DND-41 (cell line): ENCODE results near the gene CKAP4.

Experiments used
- ATAC-seq: fragments of 200-7000 bp; cut with Tn5 transposase; 3 replicates; pipeline ENCODE4 v1.9.1; 2021; ENCODE audit warnings: low read depth; ENCODE audit not compliant: insufficient read depth
- DNase-seq: peaks from one replicate; pipeline ENCODE4 v3.0.0-alpha.2; 2020
- H2AFZ ChIP-seq: 2 replicates; pipeline ENCODE4 v1.6.0; 2012; ENCODE audit warnings: low read depth, low read length
- H3K27ac ChIP-seq: 2 replicates; pipeline ENCODE4 v1.5.1; 2012; ENCODE audit warnings: low read length, inconsistent platforms
- H3K27me3 ChIP-seq: fragments of 200-600 bp; sonication (generic); 2 replicates; pipeline ENCODE4 v1.6.0; 2012; ENCODE audit warnings: low read length, mild to moderate bottlenecking, inconsistent platforms; ENCODE audit not compliant: insufficient read depth, poor library complexity
- H3K36me3 ChIP-seq: 2 replicates; pipeline ENCODE4 v1.5.1; 2012; ENCODE audit warnings: low read length, inconsistent platforms; ENCODE audit not compliant: insufficient read depth
- H3K4me1 ChIP-seq: 2 replicates; pipeline ENCODE4 v1.5.1; 2012; ENCODE audit warnings: mild to moderate bottlenecking, low read length; ENCODE audit not compliant: insufficient read depth
- H3K4me2 ChIP-seq: 2 replicates; pipeline ENCODE4 v1.6.0; 2012; ENCODE audit warnings: mild to moderate bottlenecking, moderate library complexity, low read length, inconsistent platforms; ENCODE audit not compliant: insufficient read depth
- H3K4me3 ChIP-seq, 2 experiments: fragments of 200-600 bp in 1 of 2; shearing (Covaris generic) in 1 of 2; 2 replicates each; pipeline ENCODE4 v1.5.1; 2012 to 2016; ENCODE audit warnings: inconsistent platforms in 2 of 2, low read length in 2 of 2, mild to moderate bottlenecking in 2 of 2, low read depth in 1 of 2, moderate library complexity in 1 of 2
- H3K79me2 ChIP-seq: 2 replicates; pipeline ENCODE4 v1.6.0; 2012; ENCODE audit warnings: low read length, inconsistent platforms; ENCODE audit not compliant: insufficient read depth
- H3K9ac ChIP-seq: 2 replicates; pipeline ENCODE4 v1.6.0; 2012; ENCODE audit warnings: low read depth, mild to moderate bottlenecking, inconsistent platforms, low read length, moderate library complexity
- H3K9me3 ChIP-seq: 2 replicates; pipeline ENCODE4 v1.5.1; 2012; ENCODE audit warnings: low read length, moderate library complexity, mild to moderate bottlenecking, inconsistent platforms; ENCODE audit not compliant: insufficient read depth, severe bottlenecking
- H4K20me1 ChIP-seq: 2 replicates; pipeline ENCODE4 v1.6.0; 2012; ENCODE audit warnings: low read length; ENCODE audit not compliant: insufficient read depth
- CTCF ChIP-seq: IDR thresholded peaks from 2 replicates; pipeline ENCODE4 v1.5.1; 2012; ENCODE audit warnings: borderline replicate concordance, low read length, moderate library complexity, mild to moderate bottlenecking; ENCODE audit not compliant: poor library complexity, severe bottlenecking; ENCODE audit errors: extremely low read depth
- EZH2 ChIP-seq: IDR thresholded peaks from 3 replicates; pipeline ENCODE4 v1.6.1; 2012; ENCODE audit warnings: borderline replicate concordance, low read depth, mild to moderate bottlenecking, moderate library complexity, low read length, inconsistent platforms; ENCODE audit not compliant: severe bottlenecking

CKAP4 gene

GRCh38 chr12:106258226-106258625 lies 10.4 kb upstream of the CKAP4 start:
- no peak overlapping the region for H3K4me2 ChIP-seq
- H3K27me3 ChIP-seq, result peaks cover 12% of the 10 kb centered on the region
- H2AFZ ChIP-seq, result no peak overlapping the region
- no peak overlapping the region for H3K27ac ChIP-seq
- no peaks in the 10 kb centered on the region for H3K9me3 ChIP-seq
- H3K36me3 ChIP-seq, result no peaks in the 10 kb centered on the region
- no peak for TF ChIP-seq EZH2
- no peak for TF ChIP-seq CTCF
- H3K4me1 ChIP-seq, result no peaks in the 10 kb centered on the region
- ATAC-seq (no peak), DNase-seq (no peak)
- no peaks in the 10 kb centered on the region for H3K79me2 ChIP-seq
- H3K4me3 ChIP-seq, result no peak overlapping the region
- no peak overlapping the region for H3K9ac ChIP-seq
- no peaks in the 10 kb centered on the region for H4K20me1 ChIP-seq

- no peak overlapping the region for H3K9ac ChIP-seq
- TF ChIP-seq EZH2 (no peak), CTCF (no peak)
- H3K27me3 ChIP-seq, result peaks cover 18% of the 10 kb centered on the region
Measured at GRCh38 chr12:106256524-106256923, 8.7 kb upstream of the CKAP4 start.

GRCh38 chr12:106255952-106256351 lies 8.1 kb upstream of the CKAP4 start:
- DNase-seq, result no peak
- no peak for TF ChIP-seq EZH2
- no peak for TF ChIP-seq CTCF
- Histone ChIP-seq H3K27me3 (peaks cover 19% of the 10 kb centered on the region), H3K4me2 (no peak overlapping the region), H3K36me3 (no peaks in the 10 kb centered on the region), H3K9ac (no peak overlapping the region), H4K20me1 (no peaks in the 10 kb centered on the region), H3K4me1 (no peaks in the 10 kb centered on the region), H3K27ac (no peak overlapping the region), H3K9me3 (no peaks in the 10 kb centered on the region), H3K79me2 (no peaks in the 10 kb centered on the region), H2AFZ (no peak overlapping the region), H3K4me3 (no peak overlapping the region)
- no peak for ATAC-seq

More at GRCh38 chr12:106256524-106256923, 8.7 kb upstream of the CKAP4 start:
- H3K9me3 ChIP-seq, result no peaks in the 10 kb centered on the region
- H3K4me3 ChIP-seq, result no peak overlapping the region
- DNase-seq (no peak), ATAC-seq (no peak)
- no peaks in the 10 kb centered on the region for H3K79me2 ChIP-seq
- H3K4me2 ChIP-seq, result no peak overlapping the region
- no peak overlapping the region for H2AFZ ChIP-seq
- H4K20me1 ChIP-seq, result no peaks in the 10 kb centered on the region
- no peaks in the 10 kb centered on the region for H3K4me1 ChIP-seq
- H3K36me3 ChIP-seq, result no peaks in the 10 kb centered on the region
- H3K27ac ChIP-seq, result no peak overlapping the region

- Histone ChIP-seq H3K27me3 (peaks cover 24% of the 10 kb centered on the region), H3K9ac (no peak overlapping the region), H3K4me1 (no peaks in the 10 kb centered on the region), H3K27ac (no peak overlapping the region), H2AFZ (no peak overlapping the region), H3K79me2 (no peaks in the 10 kb centered on the region), H3K4me2 (no peak overlapping the region), H4K20me1 (no peaks in the 10 kb centered on the region), H3K9me3 (no peaks in the 10 kb centered on the region), H3K4me3 (no peak overlapping the region), H3K36me3 (no peaks in the 10 kb centered on the region)
- DNase-seq, result no peak
- no peak for TF ChIP-seq CTCF
- no peak for TF ChIP-seq EZH2
- no peak for ATAC-seq
Measured at GRCh38 chr12:106255493-106255892, 7.7 kb upstream of the CKAP4 start.
